ENCODE measurements around the gene DAZAP1.

DAZAP1 gene

DNA sequence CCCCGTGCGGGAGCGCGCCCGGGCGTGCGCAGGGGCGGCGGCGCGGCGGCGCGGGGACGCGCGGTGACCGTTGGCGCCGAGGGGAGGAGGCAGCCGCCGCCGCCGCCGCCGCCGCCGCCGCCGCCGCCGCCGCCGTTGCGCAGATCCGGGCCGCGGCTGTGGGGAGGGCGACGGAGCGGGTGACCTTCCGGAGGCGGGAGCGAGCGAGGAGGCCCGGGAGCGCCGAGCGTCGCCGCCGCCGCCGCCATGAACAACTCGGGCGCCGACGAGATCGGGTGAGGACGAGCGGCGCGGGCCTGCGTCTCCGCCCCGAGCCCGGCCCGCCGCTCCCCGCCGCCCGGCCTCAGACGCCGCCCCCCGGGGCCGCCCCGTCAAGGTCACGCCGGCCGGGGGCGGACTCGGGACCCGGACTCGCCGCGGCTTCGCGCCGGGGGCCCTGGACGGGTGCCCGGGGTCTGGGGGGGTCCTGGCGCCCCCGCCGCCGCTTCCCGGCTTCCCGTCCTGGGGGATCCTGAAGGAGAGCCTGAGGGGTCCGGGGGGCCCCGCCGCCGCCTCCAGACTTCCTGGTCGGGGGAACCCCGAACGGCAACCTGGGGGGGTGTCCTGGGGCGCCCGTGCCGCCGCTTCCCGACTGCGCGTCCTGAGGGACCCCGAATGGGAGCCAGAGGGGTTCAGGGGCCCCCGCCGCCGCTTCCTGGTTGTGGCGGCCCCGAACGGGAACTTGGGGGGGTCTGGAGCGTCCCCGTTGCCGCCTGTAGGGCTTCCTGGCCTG, at the start of gene DAZAP1:
Gene DAZAP1 (plus strand): TSS at position 59 of the 772 bp plus-strand sequence. CDS start 188 bp downstream, at position 247.
- DNase-seq: no peak

DNA sequence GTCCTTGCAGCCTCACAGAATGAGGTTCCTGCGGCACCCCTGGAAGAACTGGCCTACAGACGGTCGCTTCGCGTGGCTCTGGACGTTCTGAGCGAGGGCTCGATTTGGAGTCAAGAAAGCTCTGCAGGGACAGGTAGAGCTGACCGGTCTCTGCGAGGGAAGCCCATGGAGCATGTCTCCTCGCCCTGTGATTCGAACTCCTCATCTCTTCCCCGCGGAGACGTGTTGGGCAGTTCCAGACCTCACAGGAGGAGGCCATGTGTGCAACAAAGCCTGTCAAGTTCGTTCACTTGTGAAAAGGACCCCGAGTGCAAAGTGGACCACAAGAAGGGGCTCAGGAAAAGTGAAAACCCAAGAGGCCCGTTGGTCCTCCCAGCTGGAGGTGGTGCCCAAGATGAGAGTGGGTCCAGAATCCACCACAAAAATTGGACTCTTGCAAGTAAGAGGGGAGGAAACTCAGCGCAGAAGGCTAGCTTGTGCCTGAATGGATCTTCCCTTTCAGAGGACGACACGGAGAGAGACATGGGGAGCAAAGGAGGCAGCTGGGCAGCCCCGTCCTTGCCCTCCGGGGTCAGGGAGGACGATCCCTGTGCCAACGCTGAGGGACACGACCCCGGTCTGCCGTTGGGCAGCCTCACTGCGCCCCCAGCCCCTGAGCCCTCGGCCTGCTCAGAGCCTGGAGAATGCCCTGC, 47.1 kb upstream of the DAZAP1 start:
- no peak for DNase-seq

DNA sequence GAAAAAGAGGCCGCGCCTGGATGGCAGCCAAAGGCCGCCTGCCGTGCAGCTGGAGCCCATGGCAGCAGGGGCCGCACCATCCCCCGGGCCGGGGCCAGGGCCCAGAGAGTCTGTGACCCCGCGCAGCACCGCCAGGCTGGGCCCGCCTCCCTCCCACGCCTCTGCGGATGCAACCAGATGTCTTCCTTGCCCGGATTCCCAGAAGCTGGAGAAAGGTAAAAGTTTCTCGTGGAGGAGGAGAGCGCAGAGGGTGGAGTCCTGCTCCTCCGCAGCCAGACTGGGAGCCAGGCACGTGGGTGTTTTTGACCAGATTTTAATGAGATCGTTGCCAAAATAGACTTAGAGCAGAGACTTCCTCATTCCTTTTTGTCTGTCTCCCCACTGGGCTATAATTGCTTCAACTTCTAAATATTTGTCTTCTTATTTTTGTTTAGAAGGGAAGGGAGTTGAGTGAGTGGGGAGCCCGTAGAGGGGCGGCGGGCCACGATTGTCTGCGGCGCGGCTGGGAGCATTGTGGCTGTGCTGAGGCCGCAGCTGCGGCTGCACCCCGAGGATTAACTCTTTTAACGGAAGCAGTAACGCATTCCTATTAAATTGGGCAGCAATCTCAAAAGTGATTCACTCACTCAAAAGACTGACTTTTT, 46.4 kb upstream of the DAZAP1 start:
- no peak for DNase-seq

DNA sequence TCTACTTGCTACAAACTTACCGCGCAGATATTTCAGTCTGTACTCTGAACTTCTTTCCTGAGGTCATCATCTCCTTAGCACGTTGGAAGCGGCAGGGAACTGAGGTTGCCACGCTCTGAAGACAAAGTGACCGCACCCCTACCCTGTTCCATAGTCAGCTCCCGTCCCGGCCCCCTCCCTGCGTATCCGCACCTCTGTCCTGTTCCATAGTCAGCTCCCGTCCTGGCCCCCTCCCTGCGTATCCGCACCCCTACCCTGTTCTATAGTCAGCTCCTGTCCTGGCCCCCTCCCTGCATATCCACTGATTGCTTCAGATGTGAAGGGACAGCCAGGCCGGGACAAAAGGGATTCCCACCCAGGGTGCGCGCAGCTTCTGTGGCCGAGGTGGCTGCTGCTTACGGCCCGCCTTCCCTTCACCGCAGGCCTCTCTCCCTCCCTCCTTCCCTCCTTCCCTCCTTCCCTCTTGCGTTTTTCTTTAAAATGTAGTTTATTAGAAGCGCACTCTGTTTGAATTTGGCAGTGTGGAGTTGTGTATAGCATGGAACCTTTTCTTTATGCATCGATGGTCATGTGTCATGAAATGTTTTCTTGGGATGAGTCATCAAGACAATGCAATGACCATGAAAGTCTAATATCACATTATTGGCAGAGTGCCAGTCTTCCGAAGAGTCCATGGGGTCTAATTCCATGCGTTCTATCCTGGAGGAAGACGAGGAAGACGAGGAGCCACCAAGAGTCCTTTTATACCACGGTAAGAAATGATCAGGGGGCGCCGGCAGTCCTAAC, 45.6 kb upstream of the DAZAP1 start:
- no peak for DNase-seq

DNA sequence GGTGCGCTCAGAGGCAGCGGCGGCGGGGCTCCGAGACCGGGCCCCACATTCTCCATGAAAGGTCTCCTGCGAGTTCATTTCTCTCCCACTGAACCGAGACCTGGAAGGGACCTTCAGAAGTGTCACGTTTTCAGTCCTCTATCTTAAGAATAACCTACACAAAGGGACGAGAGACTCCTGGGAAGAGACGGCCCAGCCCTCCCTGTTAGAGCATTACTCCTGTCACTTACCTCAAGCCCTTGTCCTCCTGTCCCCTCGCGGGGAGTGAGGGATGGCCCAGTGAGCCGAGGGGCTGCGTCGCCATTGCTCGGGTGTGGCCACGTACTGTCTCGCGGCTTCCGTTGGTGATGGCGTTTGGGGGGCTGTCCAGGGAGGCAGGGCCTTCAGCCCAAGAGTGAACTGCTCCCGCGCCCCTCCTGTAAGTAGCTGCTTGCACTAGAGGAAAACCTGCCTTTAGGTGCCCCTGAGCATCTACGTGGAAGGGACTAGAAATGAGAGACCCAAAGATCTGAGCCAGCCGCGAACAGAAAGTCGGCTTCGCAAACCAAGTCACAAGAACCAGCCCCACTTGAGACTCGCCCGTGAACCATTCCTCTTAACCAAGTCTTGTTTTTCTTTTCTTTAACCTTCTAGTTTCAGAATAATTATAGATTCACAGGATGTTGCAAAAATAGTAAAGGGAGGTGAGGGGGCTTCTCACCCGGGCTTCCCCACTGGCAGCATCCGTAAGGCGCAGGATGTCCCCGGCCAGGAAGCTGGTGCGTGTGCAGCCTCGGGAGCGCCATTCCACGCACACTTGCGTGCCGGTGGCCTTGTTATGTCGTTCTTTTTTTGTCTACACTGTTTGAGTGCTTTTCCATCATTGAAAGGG, 44.8 kb upstream of the DAZAP1 start:
- DNase-seq: no peak

DNA sequence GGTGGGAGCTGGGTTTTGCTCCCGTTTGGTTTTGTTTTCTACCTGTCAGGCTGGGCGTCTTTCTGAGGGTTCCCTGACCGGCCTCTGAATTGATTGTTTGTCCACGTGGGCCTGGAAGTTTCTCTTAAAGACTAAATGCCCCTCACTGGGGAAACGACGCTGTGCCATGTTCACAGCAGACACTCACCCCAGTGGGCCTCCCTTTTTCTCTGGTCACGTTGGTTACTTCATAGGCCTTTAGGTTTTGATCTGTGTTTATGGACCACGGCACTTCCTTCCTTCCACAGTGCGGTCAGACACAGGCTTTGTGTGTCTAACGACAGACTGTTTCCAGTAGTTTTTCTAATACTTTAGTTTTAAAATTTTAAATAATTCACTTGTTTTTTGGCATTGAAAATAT, 43.8 kb upstream of the DAZAP1 start:
- no peak for DNase-seq

DNA sequence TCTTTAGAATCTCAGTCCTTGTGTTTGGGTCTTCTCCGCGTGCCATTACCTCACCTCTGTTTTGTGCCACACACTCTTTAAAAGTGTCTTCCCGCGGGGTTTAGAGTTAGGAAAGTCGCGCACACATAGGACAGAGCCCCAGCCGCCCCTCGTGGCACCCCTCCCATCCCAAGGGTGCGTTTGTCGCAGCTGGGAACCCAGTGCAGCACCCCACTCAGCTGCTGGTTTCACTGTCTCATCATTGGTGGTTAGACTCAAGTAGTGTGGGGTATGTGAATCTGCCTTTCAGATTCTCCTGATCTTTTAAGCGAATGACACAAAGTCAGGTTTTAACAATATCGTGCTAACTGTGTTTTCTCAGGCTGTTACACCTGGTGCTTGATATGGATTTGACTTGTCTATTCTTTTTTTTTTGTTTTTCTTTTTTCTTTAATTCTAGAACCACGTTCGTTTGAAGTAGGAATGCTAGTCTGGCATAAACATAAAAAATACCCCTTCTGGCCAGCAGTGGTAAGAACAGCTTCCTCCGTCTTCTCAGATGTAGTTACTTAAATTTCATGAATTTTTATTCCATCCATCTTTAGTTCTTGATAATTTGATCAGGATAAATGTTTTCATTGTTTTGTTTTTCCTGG, 43.2 kb upstream of the DAZAP1 start:
- no peak for DNase-seq

DNA sequence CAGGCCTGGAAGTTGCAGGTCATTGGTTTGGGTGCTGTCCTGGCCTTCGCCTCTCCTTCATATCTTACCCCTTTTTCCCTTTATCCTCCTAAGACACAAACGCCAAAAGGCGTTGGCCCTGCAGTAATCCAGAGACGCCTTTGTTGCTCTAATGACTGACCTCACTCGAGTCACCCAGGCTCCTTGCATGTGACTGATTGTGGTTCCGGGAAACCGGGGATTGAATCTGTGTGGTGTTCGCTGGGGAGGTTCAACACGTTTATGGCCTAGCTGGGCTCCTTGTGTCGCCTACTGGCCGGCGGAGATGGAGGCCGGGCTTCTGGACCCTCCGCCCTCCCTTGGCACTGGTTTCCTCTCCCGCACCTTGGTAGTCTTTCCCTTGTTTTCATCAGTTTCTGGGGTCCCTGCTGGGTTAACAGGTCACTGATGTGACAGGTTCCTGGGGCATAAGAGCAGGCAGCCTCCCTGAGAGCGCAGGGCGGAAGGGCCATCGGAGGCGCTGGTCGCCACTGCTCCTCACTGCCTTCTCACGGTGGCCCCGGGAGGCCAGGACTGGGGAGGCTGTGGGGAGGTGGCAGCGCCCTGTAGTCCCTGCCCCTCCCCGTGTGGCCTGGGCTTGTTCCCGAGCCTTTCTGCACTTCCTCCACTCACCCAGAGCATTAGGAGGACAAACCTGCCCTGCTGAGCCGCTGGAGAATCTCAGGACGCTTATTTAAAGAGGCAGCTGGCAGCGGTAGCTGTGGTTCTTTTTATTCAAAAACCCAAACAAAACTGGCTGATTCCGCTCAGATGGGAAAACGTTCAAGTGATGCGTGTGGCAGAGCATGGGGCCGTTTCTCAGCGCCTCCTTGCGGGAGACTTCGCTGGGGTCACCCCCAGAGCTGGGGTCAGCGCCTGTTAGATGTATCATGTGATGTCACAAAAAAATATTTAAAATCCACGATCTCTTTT, 41.8 kb upstream of the DAZAP1 start:
- no peak for DNase-seq

DNA sequence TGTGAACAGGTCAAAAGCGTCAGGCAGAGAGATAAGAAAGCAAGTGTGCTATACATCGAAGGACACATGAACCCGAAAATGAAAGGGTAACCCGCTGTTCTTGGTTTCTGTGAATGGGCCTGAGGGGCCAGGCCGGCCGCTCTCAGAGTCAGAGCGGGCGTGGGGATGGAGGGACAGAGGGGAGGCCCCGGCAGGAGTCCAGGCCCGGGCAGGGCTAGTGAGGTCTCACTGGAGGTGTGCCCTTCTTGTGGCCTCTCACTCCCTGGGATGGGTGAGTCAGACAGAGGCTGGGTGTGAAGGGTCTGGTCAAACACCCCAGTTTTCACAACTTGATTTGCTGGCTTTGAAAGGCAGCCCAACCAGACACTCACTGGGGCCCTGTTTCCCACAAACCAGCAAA, 41.1 kb upstream of the DAZAP1 start:
- no peak for DNase-seq

DNA sequence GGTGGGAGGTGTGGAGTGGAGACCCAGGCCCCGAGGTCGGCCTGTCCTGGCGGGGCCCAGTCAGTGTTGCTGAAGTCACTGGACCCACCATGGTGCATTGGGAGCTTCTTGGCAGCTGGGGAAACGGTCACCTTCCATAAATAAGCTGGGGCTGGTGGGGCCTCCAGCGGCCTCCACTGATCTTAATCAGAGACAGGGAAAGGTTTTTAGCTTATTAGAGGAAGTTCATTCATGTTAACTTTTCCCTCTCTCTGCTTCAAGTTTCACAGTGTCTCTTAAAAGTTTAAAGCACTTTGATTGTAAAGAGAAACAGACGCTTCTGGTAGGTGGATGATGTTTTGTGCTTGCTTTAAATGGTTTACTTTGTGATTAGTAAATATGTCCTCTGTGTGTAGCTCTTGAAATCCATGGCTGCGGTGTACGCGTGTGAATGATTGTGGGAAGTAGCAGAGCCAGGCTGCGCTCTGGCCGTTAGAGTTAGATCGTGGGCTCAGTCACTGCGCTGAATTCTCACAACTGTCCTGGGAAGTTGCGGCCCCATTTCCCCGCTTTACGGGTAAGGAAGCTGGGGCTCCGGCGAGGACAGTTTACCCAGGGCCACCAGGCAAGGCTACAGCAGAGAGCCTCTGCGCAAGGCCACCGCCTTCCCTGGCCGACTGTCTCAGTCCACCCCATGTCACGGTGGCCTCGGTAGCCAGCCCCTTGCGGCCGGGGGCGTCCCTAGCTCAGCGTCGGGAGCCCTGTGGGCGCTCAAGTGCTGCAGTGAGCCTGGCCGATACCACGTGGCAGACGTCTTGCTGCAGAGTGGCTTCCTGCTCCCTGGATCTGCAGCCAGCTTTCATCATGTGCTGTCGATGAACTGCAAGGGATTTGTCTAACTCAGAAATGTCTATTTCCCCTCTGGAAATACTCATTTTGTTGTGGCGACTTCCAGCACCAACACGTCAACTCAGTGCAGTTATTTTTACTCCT, 40.2 kb upstream of the DAZAP1 start:
- DNase-seq: no peak

DNA sequence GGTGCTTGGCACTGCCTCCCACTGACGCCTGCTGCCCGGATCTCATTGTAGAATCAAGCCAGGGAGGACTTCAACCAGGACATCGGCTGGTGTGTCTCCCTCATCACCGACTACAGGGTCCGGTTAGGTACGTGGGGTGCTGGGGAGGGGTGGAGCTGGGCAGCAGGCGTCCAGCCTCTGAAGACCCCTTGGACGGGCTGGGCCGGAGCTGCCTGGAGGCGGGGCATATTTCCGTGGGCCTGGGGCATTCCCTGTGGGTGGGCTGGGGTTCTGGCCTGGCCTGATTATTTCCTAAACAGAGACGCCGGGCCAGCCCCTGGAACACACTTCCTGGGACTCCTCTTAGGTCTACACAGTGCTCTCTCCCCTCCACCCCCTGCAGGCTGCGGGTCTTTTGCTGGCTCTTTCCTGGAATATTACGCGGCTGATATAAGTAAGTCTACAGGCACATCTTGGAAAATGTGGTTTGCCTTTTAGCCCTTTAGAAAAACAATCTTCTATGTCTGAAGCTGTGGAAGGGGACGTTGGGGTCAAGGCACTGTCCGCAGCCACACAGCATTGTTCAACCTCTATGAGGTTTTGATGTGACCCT, 38.1 kb upstream of the DAZAP1 start:
- no peak for DNase-seq

DNA sequence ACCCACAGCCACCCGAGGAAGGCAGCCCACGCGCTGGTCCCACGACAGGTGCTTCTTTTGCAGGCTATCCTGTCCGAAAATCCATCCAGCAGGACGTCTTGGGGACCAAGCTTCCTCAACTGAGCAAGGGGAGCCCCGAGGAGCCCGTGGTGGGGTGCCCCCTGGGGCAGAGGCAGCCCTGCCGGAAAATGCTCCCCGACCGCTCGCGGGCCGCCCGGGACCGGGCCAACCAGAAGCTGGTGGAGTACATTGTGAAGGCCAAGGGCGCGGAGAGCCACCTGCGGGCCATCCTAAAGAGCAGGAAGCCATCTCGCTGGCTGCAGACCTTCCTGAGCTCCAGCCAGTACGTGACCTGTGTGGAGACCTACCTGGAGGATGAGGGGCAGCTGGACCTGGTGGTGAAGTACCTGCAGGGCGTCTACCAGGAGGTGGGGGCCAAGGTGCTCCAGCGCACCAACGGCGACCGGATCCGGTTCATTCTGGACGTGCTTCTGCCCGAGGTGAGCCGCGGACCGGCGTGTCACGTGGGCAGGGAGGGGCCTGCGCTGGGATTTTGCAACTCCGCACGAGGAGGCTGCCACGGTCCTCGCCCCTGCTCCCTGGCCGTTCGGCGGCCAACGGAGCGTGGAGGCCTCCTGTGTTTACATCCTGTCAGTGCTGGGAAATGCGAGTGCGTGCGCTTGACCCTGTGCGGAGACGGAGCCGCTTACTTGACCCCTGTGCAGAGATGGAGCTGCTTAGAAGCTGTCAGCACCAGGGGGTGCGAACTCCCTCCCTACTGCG, 36.6 kb upstream of the DAZAP1 start:
- no peak for DNase-seq

DNA sequence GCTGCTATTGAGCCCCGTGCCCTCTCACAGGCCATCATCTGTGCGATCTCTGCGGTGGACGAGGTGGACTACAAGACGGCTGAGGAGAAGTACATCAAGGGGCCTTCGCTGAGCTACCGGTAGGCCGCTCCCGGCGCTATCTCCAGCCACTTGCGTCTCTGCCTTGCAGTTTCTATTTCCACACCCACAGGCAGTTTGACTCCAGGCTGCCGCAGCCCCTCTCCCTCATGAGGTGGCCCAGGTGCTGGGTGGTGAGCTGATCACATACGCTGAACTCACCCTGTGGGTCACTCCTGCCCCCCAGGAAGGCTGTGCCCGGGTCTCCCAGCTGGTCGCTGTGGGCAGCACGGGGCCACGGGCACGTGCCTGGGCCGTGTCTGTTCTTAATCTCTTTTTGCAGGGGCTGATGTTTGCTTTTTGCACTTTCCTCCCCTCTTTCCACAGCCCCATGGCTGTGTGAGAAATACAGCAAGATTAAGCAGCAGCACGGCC, 34.3 kb upstream of the DAZAP1 start:
- DNase-seq: no peak

DNA sequence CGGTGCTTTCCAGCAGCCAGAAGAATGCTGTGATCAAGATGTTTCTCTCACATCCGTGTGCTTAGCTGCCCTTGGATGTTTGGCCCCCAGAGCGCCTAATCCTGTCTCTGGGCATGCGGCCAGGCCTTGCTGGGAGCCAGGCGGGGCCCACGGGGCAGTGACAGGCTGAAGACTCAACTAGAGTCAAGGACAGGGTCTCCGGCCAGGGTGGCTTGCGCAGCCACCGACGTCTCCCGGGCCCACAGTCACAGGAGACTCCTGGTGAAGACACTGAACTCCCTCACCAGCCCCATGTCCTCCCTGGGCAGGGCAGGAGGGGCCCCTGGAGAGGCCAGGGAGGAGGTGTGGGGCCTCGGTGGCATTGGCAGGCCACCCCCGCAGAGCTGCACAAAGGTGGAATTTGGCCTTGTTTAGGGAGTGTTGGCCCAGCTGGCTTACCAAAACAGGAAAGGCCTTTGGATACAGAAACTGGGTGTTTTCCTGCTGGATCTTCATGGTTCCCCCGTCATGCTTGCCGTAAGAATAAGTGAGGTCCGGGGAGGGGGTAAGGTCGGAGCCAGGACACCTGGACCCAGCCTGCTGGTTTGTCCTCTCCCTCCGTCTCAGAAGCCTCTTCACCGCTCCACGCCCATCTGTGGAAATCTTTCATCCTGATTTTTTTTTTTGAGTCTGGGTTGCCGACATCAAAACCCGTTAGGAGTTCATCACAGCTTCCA, 33.7 kb upstream of the DAZAP1 start:
- no peak for DNase-seq

DNA sequence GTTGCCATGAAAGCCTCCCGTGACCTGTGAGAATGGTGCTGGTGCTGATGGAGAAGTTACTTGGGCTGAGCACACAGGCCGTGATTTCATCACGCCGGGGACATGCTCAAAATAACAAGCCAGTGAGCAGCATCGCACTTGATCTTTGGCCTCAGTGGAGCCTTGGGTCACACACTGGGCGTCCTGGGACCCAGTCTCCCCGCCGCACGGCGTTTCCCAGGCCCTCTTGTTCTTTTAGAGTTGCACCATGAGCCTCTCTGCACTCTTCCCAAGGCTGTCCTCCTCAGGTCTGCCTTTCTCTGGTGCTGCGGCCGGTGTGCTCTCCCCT, 33.2 kb upstream of the DAZAP1 start:
- no peak for DNase-seq

DNA sequence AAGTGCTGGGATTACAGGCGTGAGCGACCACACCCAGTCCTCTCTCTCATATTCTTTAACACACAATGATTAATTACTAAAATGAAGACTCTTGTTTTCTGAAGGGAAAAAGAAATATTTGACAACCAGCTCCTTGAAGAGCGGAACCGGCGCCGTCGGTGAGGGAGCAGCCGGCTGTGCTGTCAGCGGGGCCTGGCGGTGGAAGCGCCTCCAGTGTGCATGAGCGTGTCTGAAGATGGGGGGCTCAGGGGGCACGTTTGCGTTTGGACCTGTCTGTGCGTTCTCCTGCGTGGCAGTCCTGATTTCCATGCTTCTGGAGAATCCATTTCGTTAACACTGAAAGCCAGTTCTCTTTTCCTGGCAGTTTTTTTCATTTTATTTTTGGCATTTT, 31.0 kb upstream of the DAZAP1 start:
- DNase-seq: no peak

All from SW 1271 (cell line).